ENCODE measurements around the gene KCNK5.

KCNK5 gene

GRCh38 chr6:39256294-39256940 is 27.1 kb upstream of the KCNK5 start:
- no peak for TF ChIP-seq GATA1 (IDR thresholded peaks at IDR 0.05; ENCODE audit: low read depth, low read length)
- no peak for TF ChIP-seq POLR2A (IDR thresholded peaks at IDR 0.05; ENCODE audit: low read length)
- DNase-seq = no peak

- no peak for DNase-seq
Measured at GRCh38 chr6:39254999-39255535, 25.8 kb upstream of the KCNK5 start.

GRCh38 chr6:39251406-39251805 is 22.1 kb upstream of the KCNK5 start:
- TF ChIP-seq POLR2A (IDR thresholded peaks at IDR 0.05; ENCODE audit: low read length) (no peak), GATA1 (IDR thresholded peaks at IDR 0.05; ENCODE audit: low read depth, low read length) (no peak)
- no peak for DNase-seq

More at GRCh38 chr6:39254999-39255535, 25.8 kb upstream of the KCNK5 start:
- no peak for TF ChIP-seq GATA1 (IDR thresholded peaks at IDR 0.05; ENCODE audit: low read depth, low read length)

GRCh38 chr6:39250507-39250906 is 21.2 kb upstream of the KCNK5 start:
- no peak for DNase-seq
- no peak for TF ChIP-seq POLR2A (IDR thresholded peaks at IDR 0.05; ENCODE audit: low read length)
- no peak for TF ChIP-seq GATA1 (IDR thresholded peaks at IDR 0.05; ENCODE audit: low read depth, low read length)

- TF ChIP-seq POLR2A (IDR thresholded peaks at IDR 0.05; ENCODE audit: low read length) (no peak), GATA1 (IDR thresholded peaks at IDR 0.05; ENCODE audit: low read depth, low read length) (no peak)
- DNase-seq = no peak
Measured at GRCh38 chr6:39249278-39249677, 20.0 kb upstream of the KCNK5 start.

- TF ChIP-seq GATA1 (IDR thresholded peaks at IDR 0.05; ENCODE audit: low read depth, low read length) = no peak
- TF ChIP-seq POLR2A (IDR thresholded peaks at IDR 0.05; ENCODE audit: low read length) = no peak
- peak in 1 of 2 experiments; percentile 46 for DNase-seq
Measured at GRCh38 chr6:39247667-39248194, 18.5 kb upstream of the KCNK5 start.

- no peak for TF ChIP-seq POLR2A (IDR thresholded peaks at IDR 0.05; ENCODE audit: low read length)
- TF ChIP-seq GATA1 (IDR thresholded peaks at IDR 0.05; ENCODE audit: low read depth, low read length) = no peak
- DNase-seq = no peak
Measured at GRCh38 chr6:39243809-39244208, 14.5 kb upstream of the KCNK5 start.

GRCh38 chr6:39240155-39240757 is 11.0 kb upstream of the KCNK5 start:
- DNase-seq = no peak
- TF ChIP-seq POLR2A (IDR thresholded peaks at IDR 0.05; ENCODE audit: low read length) (no peak), GATA1 (IDR thresholded peaks at IDR 0.05; ENCODE audit: low read depth, low read length) (no peak)

- DNase-seq = no peak
- TF ChIP-seq GATA1 (IDR thresholded peaks at IDR 0.05; ENCODE audit: low read depth, low read length) (no peak), POLR2A (IDR thresholded peaks at IDR 0.05; ENCODE audit: low read length) (no peak)
Measured at GRCh38 chr6:39239527-39240154, 10.4 kb upstream of the KCNK5 start.

- no peak for DNase-seq
- TF ChIP-seq POLR2A (IDR thresholded peaks at IDR 0.05; ENCODE audit: low read length) (no peak), GATA1 (IDR thresholded peaks at IDR 0.05; ENCODE audit: low read depth, low read length) (no peak)
Measured at GRCh38 chr6:39236742-39237141, 7.5 kb upstream of the KCNK5 start.

- DNase-seq = no peak
- TF ChIP-seq GATA1 (IDR thresholded peaks at IDR 0.05; ENCODE audit: low read depth, low read length) = no peak
- TF ChIP-seq POLR2A (IDR thresholded peaks at IDR 0.05; ENCODE audit: low read length) = no peak
Measured at GRCh38 chr6:39233333-39233732, 4.1 kb upstream of the KCNK5 start.

- no peak for DNase-seq
- TF ChIP-seq GATA1 (IDR thresholded peaks at IDR 0.05; ENCODE audit: low read depth, low read length) (no peak), POLR2A (IDR thresholded peaks at IDR 0.05; ENCODE audit: low read length) (no peak)
Measured at GRCh38 chr6:39231521-39232243, 2.4 kb upstream of the KCNK5 start.

- no peak for TF ChIP-seq GATA1 (IDR thresholded peaks at IDR 0.05; ENCODE audit: low read depth, low read length)
- no peak for DNase-seq
Measured at GRCh38 chr6:39230654-39231035, 1.4 kb upstream of the KCNK5 start.

Measured in erythroblast (primary cell).